Stimulated activated CD4-positive, alpha-beta T cell treated with anti-CD3 and anti-CD28 coated beads, Interleukin-4, amount 100 ng/mL, for 4 hours (primary cell): ENCODE results near the gene PPP4R2.
A peak's percentile ranks its signal among the peaks of the same experiment; 100 is the strongest.

Source experiments
- DNase-seq, 2 experiments: peaks; one replicate each; pipeline ENCODE4 v3.0.0-alpha.2; 2020

The PPP4R2 gene

GRCh38 chr3:72996473-72997333, at the start of gene PPP4R2:
TSS of gene PPP4R2 (plus strand) at chr3:72996811. CDS start at chr3:72997038, 227 bp downstream.
- peak; percentile 91 for DNase-seq

- no peak for DNase-seq
Measured at GRCh38 chr3:72947715-72948490, 48.7 kb upstream of the PPP4R2 start.

GRCh38 chr3:72949016-72949415, 47.6 kb upstream of the PPP4R2 start:
- no peak for DNase-seq

- DNase-seq, result no peak
Measured at GRCh38 chr3:72950372-72950771, 46.2 kb upstream of the PPP4R2 start.

- DNase-seq, result no peak
Measured at GRCh38 chr3:72950801-72951200, 45.8 kb upstream of the PPP4R2 start.

- no peak for DNase-seq
Measured at GRCh38 chr3:72951259-72951722, 45.3 kb upstream of the PPP4R2 start.

- DNase-seq, result no peak
Measured at GRCh38 chr3:72953325-72953956, 43.2 kb upstream of the PPP4R2 start.

- DNase-seq, result no peak
Measured at GRCh38 chr3:72957297-72957696, 39.3 kb upstream of the PPP4R2 start.

GRCh38 chr3:72959336-72959735, 37.3 kb upstream of the PPP4R2 start:
- no peak for DNase-seq

GRCh38 chr3:72960812-72961518, 35.6 kb upstream of the PPP4R2 start:
- DNase-seq, result no peak

- DNase-seq, result no peak
Measured at GRCh38 chr3:72961752-72962151, 34.9 kb upstream of the PPP4R2 start.

GRCh38 chr3:72962317-72962716, 34.3 kb upstream of the PPP4R2 start:
- DNase-seq, result no peak

- no peak for DNase-seq
Measured at GRCh38 chr3:72964633-72965032, 32.0 kb upstream of the PPP4R2 start.

GRCh38 chr3:72968266-72968664, 28.3 kb upstream of the PPP4R2 start:
- DNase-seq, result no peak

- DNase-seq, result no peak
Measured at GRCh38 chr3:72969766-72970165, 26.8 kb upstream of the PPP4R2 start.

- no peak for DNase-seq
Measured at GRCh38 chr3:72970942-72971341, 25.7 kb upstream of the PPP4R2 start.

GRCh38 chr3:72972706-72973030, 23.9 kb upstream of the PPP4R2 start:
- DNase-seq, result no peak

- DNase-seq, result no peak
Measured at GRCh38 chr3:72973031-72973723, 23.4 kb upstream of the PPP4R2 start.

GRCh38 chr3:72973786-72974185, 22.8 kb upstream of the PPP4R2 start:
- DNase-seq, result no peak

- no peak for DNase-seq
Measured at GRCh38 chr3:72974956-72975355, 21.7 kb upstream of the PPP4R2 start.

GRCh38 chr3:72976281-72976741, 20.3 kb upstream of the PPP4R2 start:
- no peak for DNase-seq
